GM08714 (cell line): ENCODE measurements around the gene HEMGN.

Experiments used
- H3K4me3 ChIP-seq: fragments of 200-500 bp; sonication (Bioruptor generic); 2 replicates; pipeline ENCODE4 v1.5.1; 2014; ENCODE audit warnings: mild to moderate bottlenecking, low read length, inconsistent platforms
- ZNF274 ChIP-seq: IDR thresholded peaks from 2 replicates; pipeline ENCODE4 v1.6.1; 2012; ENCODE audit warnings: mild to moderate bottlenecking, low read depth, low read length

The HEMGN gene

DNA sequence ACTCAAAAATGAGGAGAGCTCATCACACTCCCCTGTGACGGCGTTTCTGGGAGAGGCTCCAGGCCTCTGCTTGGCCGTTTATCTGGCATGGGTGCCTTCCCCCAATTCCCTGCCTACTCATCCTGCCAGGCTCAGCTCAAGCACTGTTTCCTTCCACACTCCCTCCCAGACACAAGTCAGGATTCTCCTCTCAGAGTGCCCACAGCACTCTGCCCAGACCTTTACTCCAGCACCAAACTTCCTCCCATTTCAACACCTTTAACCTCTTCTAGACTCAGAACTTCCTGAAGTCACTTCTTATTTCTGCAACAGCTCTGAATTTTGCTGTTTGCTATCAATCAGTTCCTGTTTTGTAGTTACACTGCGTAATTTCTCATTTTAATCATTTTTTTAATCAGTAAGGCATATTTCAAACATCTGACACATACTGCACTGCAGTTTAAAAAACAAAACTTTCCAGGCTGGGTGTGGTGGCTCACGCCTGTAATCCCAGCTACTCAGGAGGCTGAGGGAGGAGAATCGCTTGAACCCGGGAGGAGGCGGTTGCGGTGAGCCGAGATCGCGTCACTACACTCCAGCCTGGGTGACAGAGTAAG, 31.6 kb downstream of the HEMGN start:
- no peak overlapping the region for H3K4me3 ChIP-seq
- no peak for TF ChIP-seq ZNF274

DNA sequence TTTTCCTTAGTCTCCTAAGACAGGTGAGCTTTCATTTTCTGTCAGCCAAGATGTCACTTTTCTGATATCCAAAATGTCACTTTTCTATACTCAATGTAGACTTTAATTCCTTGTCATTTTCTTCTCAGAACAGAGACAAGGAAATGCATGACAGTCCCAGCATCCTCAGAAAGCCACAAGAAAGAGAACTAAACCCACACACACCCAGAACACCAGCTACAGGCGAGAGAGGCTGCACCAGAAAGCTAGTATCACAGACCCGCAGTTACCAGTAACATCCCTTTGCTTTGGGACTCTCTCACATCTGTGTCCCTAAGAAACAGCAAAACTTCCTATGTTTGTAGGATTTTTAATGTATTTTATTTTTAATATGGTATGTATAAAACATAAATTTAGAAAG, 32.7 kb downstream of the HEMGN start:
- H3K4me3 ChIP-seq, result no peak overlapping the region
- no peak for TF ChIP-seq ZNF274

DNA sequence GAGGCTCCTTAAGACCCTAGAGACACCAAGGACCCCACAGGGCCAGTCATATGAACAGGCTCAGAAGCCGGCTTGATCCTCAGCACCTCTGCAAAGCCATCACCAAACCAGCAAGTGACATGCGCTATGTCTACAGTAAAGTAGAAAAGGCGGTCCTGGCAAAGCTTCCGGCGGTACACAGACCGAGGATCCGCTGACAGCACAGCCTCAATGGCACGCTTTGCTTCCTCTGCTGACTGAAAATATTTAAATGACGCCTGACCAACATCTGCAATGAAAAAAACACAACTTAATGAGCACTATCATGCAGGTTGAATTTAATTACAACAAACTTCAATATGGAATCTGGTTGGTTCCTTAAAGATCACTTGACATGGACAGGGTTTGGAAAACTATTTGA, 33.2 kb downstream of the HEMGN start:
- no peak overlapping the region for H3K4me3 ChIP-seq

DNA sequence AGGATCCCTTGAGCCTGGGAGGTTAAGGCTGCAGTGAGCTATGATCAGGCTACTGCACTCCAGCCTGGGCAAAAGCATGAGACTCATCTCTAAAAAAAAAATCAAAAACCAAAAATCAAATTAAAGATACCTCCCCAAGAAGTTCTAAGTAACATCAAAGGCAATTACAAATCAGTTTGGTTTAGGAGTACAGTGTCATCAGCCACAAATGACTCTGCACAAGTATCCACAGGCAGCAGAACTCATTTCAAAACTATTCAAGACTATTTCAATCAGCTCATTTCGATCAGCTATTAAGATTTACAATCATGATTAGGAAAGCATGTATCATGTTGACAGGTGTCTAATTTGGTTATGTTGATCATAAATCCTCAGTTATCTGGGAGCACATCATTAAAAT, 34.8 kb downstream of the HEMGN start:
- no peak for TF ChIP-seq ZNF274
- no peak overlapping the region for H3K4me3 ChIP-seq

More for the DNA sequence above, 33.2 kb downstream of the HEMGN start:
- no peak for TF ChIP-seq ZNF274

DNA sequence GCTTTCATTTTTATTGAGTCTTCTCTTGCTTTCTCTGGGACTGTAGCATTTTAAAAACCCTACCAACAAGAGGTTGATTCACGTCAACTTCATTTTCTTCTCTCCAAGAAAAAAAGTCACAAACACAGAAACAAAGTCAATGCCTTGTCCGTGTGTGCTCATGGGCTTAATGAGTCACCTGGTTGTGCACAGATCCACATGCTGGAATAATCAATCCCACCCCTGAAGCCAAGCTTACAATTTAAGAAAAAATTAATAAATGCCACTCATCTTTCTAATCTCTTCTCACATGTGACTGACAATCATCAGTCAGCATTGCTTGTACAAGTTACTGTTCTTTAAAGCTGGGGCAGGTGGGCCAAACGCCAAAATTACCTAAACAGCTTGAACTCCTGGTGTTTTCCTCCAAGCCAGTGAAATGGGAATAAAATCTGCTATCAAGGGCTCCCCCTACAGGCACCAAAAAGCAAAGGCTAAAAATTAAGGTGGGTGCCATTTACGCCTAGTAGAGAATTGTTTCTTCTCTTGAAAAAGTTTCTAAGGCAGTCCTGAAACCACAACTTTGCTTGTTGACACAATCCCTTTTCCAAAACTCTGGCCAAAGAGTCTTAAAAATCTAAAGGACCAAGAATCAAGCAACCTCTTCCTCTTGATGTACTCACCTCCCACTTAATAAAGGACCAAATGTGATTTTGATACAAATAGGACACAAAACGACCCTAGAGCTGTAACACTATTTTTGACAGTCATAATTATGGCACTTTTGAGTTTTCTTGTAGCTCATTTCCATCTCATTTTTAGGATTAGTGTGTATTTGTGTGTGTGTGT, 37.0 kb downstream of the HEMGN start:
- no peak overlapping the region for H3K4me3 ChIP-seq
- TF ChIP-seq ZNF274, result no peak

DNA sequence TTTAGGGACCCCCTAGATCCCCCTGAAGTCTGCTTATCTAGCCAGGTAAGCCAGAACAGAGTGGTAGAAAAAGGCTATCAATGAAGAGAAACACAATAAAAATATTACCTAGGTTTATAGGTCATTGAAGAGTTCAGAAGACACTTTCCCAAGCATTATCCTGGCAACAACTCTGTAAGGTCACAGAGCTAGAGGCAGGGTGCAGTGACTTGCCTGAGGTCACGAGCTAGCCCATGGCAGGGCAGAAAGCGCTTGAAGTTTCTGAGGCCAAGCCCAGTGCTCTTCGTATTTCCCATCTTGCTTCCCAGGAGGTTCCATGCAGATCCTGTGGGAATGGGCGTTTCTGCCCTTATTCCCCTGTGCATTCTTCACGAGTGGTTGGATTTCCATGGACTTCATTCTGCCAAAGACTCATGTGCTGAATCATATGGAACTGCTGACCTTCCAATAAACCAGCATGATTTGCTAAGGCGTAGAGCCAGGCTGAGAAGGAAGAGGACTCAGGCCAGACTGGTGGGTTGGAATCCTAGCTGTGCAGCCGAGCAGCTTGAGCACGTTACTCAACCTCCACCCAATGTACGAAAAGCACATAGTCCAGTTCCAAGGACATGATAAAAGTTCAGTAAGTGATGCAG, 37.8 kb downstream of the HEMGN start:
- TF ChIP-seq ZNF274, result no peak
- H3K4me3 ChIP-seq, result no peak overlapping the region

DNA sequence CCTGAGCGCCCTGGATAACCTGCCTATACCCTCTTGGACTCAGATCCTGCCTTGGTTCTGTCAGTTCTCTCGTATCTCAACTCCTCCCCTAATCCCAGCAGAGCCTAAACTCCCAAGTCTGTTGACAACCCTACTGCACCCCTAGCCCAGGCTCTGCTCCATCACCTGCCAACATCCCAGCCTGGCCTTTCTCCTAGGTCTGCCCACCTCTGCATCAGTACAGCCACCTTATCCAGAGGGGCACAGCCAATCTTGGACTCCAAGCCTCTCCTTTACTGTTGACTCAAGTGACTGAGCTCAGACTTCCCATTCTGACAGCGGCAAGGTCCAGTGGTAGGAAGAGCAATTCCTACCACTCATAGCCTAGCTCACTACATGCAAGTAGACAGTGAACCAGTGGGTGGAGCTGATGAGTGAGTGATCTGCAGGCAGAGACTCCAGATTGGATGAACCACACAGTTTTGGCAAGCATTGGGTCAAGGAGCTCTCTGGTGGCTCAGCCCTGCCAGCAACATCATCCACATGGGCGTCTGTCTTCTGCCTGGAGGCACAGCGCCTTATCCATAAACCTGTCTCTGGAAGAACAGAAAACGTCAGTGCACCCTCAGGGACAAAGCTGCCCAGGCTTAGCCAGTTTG, 42.2 kb downstream of the HEMGN start:
- TF ChIP-seq ZNF274, result no peak

DNA sequence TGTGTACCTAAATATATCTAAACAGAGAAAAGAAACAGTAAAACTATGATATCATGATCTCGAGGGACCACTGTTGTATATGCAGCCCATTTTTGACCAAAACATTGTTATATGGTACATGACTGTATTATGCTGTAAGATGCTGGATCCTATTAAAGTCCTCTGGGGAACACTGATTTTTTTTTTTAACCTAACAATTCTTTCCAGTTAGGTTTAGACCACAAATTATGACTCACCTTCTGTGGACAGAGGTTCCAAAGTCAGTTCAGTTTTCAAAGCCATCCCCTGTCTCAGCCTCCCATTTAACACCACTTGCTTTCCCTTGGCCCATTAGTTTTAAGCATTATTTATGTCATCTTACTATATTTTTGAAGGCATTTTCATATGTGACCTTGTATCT, 42.8 kb downstream of the HEMGN start:
- no peak for TF ChIP-seq ZNF274
- H3K4me3 ChIP-seq, result no peak overlapping the region

More for the DNA sequence above, 42.2 kb downstream of the HEMGN start:
- no peak overlapping the region for H3K4me3 ChIP-seq

DNA sequence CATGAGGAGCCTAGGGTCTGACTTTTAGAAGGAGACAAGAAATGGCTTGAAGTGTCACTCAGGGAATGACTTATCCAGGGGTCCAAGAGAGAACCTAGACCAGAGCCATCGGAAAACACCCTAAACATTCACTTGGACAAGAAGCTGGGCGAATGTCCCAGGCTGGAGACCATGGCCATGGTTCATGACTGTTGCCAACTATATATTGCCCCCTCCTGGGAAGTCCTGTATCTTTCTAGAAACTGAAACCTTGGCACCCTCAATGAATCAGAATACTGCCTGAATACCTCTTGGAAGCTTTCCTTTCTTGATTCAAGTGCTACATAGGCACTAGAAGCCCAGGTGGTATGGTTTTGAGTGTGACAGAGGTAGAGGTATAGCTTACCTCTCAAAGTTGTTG, 45.6 kb downstream of the HEMGN start:
- no peak overlapping the region for H3K4me3 ChIP-seq
- TF ChIP-seq ZNF274, result no peak

DNA sequence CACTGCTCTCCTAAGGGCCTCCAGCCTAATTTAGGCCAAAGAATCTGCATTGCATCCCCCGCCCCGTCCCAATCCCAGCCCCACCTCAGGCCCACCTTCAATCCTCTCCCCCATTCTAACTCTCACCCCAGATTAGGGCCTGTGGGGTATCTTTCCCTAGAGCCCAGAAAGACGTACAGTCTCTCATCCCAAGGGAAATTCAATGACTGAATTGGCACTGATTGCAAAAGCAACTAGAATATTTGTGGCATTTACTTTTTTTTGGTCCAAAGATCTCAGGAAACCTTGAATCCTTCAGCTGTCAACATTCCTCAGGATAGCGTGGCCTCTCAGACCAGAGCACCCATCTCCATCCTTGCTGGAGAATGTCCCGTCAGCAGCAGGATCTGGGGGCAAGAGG, 46.2 kb downstream of the HEMGN start:
- no peak for TF ChIP-seq ZNF274

DNA sequence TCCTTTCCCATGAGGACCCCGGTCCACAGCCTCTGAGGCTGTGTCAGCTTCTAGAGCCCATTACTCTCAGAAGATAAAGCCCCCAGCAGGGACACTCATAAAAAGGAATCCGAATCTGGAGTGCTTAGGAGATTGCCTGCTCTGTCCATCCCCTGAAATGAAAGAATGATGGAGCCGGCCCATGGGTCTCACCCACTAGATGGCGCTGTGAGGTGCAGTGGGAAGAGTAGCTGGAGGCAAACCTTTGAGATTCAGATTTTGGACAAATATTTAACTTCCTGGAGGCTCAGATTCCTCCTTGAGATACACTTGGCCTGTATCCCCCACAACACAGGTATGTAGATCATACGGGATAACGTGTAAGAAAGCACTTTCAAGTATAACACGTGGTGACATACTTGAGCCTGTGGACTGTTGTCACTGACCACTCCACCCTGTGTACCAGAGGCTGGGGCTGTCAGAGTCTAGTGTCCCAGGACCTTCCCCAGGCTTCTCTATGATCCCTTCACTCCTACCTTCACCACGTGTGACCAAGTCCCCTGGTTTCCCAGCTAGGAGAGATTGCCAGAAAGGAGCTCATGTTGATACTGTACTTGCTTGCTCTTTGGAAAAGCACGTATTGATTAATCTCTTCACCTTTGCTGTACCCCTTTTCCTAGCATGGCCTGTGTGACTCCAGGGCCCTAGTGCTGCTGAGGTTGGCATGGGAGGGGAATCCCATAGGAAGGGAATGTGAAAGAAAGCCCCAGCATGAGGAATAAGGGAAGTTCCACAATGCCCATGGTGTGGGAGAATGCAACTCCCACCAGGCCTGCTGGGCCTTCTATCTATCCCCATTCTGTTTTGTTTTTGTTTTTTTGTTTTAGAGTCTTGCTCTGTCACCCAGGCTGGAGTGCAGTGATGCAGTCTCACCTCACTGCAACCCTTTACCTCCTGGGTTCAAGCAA, 47.8 kb downstream of the HEMGN start:
- TF ChIP-seq ZNF274, result no peak
- no peak overlapping the region for H3K4me3 ChIP-seq

More for the DNA sequence above, 46.2 kb downstream of the HEMGN start:
- no peak overlapping the region for H3K4me3 ChIP-seq

DNA sequence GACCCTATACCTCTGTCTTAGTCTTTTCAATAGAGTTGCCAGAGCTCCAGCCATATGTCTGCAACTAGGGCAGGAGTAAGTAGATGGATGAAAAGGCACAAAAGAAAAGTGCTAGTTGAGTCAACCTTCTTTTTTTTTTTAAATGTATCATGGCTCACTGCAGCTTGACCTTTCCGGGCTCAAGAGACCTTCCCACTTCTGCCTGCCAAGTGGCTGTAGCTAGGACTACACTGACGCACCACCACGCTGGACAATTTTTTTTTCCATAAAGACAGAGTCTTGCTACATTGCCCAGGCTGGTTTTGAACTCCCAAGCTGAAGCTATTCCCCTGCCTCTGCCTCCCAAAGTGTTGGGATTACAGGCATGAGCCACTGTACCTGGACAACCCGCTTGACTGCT, 57.6 kb downstream of the HEMGN start:
- no peak overlapping the region for H3K4me3 ChIP-seq
- TF ChIP-seq ZNF274, result no peak
